ENCODE measurements around the gene SURF2.
"Not testable (repeated sequence)": the region's sequence is repeated elsewhere in the genome, so short reads cannot be mapped to it uniquely, and the experiment has no call there.

Gene SURF2

GRCh38 chr9:133356391-133357091, at the start of gene SURF2, which contains the start of gene SURF1:
Gene SURF2, plus strand, starts transcription at chr9:133356550. Its CDS starts 43 bp downstream, at chr9:133356593.
Gene SURF1, minus strand, starts transcription at chr9:133356487. Its CDS starts 34 bp downstream, at chr9:133356453.
- FAIRE-seq, result no peak

GRCh38 chr9:133307301-133307700, 49.0 kb upstream of the SURF2 start:
- no peak for FAIRE-seq

GRCh38 chr9:133309608-133310007, 46.7 kb upstream of the SURF2 start:
- no peak for FAIRE-seq

GRCh38 chr9:133315997-133316396, 40.4 kb upstream of the SURF2 start:
- FAIRE-seq, result no peak

GRCh38 chr9:133317551-133317950, 38.8 kb upstream of the SURF2 start:
- not testable (repeated sequence) for FAIRE-seq

- no peak for FAIRE-seq
Measured at GRCh38 chr9:133320421-133320881, 35.9 kb upstream of the SURF2 start.

- no peak for FAIRE-seq
Measured at GRCh38 chr9:133321411-133321935, 34.9 kb upstream of the SURF2 start.

GRCh38 chr9:133322701-133323100, 33.6 kb upstream of the SURF2 start:
- no peak for FAIRE-seq

- FAIRE-seq, result no peak
Measured at GRCh38 chr9:133323211-133323610, 33.1 kb upstream of the SURF2 start.

GRCh38 chr9:133323991-133324703, 32.2 kb upstream of the SURF2 start:
- no peak for FAIRE-seq

GRCh38 chr9:133327021-133327420, 29.3 kb upstream of the SURF2 start:
- not testable (repeated sequence) for FAIRE-seq

GRCh38 chr9:133327834-133328484, 28.4 kb upstream of the SURF2 start:
- no peak for FAIRE-seq

- peak; percentile 91 for FAIRE-seq
Measured at GRCh38 chr9:133329306-133330156, 26.8 kb upstream of the SURF2 start.

- FAIRE-seq, result no peak
Measured at GRCh38 chr9:133331221-133331620, 25.1 kb upstream of the SURF2 start.

GRCh38 chr9:133331641-133332380, 24.5 kb upstream of the SURF2 start:
- no peak for FAIRE-seq

GRCh38 chr9:133332381-133332730, 24.0 kb upstream of the SURF2 start:
- no peak for FAIRE-seq

- no peak for FAIRE-seq
Measured at GRCh38 chr9:133333011-133333410, 23.3 kb upstream of the SURF2 start.

- FAIRE-seq, result no peak
Measured at GRCh38 chr9:133333566-133333965, 22.8 kb upstream of the SURF2 start.

GRCh38 chr9:133334161-133334560, 22.2 kb upstream of the SURF2 start:
- no peak for FAIRE-seq

GRCh38 chr9:133334888-133335287, 21.5 kb upstream of the SURF2 start:
- not testable (repeated sequence) for FAIRE-seq

GRCh38 chr9:133335924-133336811, 20.2 kb upstream of the SURF2 start, which contains the start of gene SURF6:
Gene SURF6, minus strand, starts transcription at chr9:133336188. Its CDS starts 56 bp downstream, at chr9:133336132.
- FAIRE-seq, result no peak

All from G401.6 (cell line).